AML-193 (cell line): ENCODE measurements around the gene ITGB4.

ENCODE experiments used
- DNase-seq, 2 experiments: peaks; one replicate each; lab custom pipeline; 2025; lab: John Stamatoyannopoulos, UW

The ITGB4 gene

DNA sequence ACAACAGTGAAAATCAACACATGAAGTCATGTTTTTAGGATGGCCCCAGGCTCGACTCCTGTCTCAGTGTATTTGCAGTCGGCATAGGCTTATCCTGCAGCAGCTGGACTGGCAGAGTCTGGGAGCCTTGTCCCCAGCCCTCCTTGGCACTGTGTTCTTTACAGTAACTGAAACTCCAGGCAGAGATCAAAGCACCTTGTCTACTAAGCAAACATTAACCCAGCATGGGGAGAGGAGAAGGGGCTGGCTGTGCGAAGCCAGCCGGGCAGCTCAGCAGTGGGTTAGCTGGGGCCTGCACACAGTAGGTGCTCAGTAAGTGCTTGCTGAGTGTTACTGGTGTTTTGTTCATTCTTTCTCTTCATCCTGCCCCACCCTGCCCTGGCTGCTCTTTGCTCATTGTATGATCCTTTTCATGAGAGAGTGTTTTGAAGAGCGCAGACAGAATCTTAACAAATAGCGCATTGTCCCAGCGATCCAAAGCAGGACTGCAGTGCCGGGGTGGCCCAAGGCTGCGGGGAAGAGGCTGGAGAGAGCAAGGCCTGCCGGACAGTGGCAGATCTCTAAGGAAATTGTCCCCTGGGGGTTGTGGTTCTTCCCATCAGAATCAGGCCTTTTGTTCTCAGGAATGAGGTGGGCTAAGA is 23.5 kb upstream of the ITGB4 start:
- no peak for DNase-seq

- DNase-seq: no peak
Observed at GRCh38 chr17:75698659-75699058, 22.6 kb upstream of the ITGB4 start.

DNA sequence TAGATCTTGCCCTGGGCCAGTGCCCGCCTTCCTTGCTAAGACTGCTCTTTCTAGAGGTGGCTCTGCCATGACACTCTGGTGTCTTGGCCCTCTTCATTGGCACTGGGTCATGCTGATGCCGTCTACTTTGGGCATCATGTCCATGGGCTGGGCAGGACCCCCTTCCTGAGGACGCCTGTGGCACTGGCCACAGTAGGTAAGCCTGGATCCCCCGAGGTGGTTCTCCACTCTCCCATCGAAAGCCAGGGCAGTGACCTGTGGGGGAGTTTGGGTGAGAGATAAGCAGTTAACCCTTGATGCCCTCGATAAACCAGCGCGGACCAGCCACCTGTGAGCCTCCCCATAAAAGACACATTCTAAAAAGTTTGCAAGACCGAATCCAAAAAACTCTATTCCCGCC is 20.0 kb upstream of the ITGB4 start:
- DNase-seq: no peak

DNA sequence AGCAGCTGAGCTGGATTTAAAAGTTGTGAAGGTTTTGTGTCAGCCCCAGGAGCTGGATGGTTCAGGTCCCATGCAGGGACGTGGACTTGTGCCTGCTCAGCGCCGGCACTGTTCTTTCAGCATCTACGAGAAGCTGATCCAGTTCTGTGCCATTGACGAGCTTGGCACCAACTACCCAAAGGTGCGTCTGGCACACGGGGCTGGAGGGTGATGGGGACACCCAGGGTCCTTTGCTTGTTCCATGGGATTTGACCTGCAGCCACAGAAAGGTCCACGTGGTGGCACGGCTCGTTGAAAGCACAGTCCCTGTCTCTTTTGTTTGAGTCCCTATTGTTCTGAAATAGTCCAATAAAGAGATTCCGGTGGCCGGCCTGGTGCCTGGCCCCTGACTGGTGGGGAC is 18.1 kb upstream of the ITGB4 start:
- no peak for DNase-seq

- DNase-seq: no peak
Observed at GRCh38 chr17:75703591-75703990, 17.7 kb upstream of the ITGB4 start.

DNA sequence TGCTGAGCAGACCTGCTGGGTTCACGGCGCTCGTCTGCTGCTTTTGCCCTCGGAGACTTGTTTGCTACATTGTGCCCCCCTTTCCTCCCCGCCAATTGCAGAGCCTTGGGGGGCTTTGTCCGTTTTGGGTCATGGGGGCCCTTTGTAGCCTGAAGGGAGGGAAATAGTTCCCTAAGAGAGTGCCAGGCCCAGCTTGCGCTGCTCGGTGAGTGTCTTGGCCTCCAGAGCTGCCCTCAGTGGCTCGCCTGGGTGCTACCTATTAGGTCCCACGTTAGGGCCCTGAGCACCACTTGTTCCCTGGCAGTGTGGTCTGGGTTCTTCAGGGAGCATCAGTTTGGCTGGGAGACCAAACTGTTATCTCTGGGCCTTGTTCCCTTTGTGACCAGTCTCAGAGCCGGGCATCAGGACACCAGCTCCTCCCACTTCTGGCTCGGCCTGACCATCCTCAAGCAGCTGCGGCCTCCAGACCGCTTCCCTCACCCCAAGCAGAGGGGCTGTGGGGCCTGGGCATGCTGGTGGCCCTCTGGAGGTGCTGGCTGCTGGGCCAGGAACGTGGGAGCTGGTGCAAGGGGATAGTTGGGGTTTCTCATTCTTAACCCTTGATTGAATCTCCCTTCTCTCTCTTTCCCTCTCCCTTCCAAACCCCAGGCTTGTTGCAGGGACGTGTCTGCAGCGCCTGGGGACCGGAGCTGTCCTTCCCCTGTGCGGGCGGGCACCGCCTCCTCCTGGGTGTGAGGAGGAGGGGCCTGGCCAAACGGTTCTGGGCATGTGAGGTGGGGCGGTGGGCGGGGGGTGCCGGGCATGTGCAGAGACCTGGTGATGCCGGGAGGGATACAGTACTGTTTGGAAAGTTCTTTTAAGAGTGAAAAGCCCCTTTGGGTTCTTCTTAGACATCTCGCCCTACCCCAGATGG is 16.0 kb upstream of the ITGB4 start:
- no peak for DNase-seq

DNA sequence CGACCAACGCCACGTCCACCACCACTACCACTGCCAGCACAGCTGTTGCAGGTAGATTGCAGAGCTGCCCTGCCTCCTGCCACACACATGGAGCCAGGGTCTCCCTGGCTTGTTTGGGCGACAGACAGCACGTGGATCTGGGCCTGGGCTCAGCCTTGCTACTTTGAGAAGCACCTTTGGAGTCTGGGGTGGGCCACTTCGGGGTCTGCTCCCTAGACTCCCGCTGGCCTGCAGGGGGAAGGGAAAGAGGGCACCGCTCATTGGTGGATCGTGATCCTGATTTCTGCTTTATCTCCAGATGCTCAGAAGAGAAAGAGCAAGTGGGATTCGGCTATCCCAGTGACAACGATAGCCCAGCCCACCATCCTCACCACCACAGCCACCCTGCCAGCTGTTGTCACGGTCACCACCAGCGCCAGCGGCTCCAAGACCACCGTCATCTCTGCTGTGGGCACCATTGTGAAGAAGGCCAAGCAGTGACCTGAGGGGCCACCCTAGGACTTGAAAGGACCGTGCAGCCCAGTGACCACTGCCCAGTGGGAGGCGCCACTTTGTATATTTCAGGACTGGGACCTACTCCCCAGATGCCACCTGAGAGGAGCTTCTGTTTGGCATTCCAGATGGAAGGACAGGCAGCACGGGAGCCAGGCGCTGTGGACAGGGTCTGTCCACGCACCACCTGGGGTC is 15.1 kb upstream of the ITGB4 start:
- DNase-seq: no peak

DNA sequence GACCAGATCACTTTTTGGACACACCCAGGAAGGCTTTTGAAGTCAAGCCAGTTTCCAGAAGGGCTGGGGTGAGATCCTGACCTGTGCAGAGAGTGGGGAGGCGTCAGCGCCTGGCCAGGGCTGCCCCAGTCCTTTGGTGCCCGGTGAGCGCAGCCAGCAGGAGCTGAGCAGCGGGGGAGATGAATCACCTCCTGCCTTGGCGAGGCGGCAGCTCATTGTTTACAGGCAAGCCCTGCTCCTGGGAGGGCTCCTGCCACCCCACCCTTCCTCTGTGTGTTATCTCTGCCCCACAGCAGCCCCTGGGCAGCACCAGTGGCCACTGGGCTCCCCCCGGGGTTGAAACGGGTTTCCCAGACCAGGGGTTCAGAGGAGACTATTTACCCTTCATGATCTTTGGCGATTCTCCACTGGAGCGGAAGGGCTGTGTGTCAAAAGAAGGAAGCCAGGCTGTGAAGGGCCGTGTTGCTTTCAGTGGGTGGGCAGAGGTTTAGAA is 14.1 kb upstream of the ITGB4 start:
- DNase-seq: no peak

DNA sequence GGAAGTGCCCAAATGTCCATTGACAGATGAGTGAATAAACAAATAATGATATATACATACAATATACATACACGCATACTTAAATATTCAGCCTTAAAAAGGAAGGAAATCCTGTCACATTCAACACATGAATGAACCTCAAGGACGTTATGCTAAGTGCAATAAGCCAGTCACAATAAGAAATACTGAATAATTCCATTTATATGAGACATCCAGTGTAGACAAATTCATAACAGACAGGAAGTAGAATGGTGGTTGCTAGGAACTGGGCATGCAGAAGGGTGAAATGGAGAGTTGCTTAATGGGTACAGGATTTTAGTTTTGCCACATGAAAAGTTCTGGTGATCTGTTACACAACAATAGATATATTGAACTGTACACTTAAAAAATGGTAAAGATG is 8.8 kb upstream of the ITGB4 start:
- DNase-seq: peak; percentile 80

DNA sequence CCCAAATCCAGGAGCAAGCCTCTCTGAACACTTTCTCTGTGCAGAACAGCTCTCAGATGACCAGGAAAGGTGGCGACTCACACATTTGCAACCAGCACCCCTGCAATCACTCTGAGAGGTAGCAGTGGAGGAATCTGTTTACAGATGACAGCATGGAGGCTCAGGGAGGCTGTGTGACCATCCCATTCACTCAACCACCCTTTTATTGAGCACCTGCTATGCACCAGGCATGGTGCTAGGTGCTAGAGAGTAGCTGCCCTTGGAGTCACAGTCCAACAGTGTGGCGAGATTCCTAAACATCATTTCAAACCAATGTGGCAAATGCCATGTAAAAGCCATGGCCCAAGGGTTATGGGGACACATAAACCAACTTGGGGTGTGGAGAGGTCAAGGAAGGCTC is 1.5 kb upstream of the ITGB4 start:
- DNase-seq: no peak

- no peak for DNase-seq
Observed at GRCh38 chr17:75721463-75722011, 278 bp downstream of the ITGB4 start.

DNA sequence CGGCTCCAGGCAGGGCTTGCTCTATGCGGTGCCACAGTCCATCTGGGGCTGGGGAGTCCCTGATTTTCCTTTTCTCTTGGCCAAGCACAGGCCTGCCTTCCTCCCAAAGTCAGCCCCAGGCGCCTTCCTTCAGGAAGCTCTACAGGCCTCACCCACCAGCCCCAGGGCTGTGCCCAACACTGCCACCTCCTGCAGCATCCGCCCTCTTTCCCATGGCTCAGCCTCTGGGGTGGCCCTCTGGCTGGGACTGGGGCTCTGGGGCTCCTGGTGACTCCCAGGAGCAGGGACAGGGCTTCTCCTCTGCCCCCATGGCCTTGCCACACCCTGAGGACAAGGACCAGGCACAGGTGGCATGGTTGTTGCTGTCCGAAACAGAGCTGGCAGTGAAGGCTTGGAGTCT is 817 bp downstream of the ITGB4 start:
- DNase-seq: no peak

DNA sequence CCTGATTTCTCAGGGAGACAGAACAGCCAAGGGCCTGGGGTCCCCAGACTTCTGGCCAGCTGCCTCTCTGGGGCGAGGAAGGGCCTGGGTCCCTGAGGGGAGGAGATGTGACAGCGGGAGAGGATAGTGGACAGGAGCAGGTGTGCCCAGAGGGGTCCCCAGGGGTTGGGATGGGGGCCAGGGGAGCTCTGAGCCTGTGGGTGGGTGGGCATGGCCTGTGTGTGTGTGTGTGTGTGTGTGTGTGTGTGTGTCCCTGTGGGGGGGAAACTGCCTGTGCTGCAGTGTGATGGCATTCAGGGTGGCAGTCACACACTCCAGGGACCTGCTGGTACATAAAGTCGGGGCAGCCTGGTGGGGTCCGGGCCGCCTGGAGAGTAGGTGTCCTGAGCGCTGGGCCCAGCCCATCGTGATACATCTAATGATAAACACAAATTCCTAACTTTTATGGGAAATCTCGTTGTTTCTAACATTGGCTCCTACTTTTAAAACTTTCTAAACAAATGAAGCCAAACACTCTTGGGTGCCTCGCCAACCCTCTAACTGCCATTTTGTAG is 1.4 kb downstream of the ITGB4 start:
- no peak for DNase-seq

- DNase-seq: no peak
Observed at GRCh38 chr17:75723171-75723930, 2.1 kb downstream of the ITGB4 start.

DNA sequence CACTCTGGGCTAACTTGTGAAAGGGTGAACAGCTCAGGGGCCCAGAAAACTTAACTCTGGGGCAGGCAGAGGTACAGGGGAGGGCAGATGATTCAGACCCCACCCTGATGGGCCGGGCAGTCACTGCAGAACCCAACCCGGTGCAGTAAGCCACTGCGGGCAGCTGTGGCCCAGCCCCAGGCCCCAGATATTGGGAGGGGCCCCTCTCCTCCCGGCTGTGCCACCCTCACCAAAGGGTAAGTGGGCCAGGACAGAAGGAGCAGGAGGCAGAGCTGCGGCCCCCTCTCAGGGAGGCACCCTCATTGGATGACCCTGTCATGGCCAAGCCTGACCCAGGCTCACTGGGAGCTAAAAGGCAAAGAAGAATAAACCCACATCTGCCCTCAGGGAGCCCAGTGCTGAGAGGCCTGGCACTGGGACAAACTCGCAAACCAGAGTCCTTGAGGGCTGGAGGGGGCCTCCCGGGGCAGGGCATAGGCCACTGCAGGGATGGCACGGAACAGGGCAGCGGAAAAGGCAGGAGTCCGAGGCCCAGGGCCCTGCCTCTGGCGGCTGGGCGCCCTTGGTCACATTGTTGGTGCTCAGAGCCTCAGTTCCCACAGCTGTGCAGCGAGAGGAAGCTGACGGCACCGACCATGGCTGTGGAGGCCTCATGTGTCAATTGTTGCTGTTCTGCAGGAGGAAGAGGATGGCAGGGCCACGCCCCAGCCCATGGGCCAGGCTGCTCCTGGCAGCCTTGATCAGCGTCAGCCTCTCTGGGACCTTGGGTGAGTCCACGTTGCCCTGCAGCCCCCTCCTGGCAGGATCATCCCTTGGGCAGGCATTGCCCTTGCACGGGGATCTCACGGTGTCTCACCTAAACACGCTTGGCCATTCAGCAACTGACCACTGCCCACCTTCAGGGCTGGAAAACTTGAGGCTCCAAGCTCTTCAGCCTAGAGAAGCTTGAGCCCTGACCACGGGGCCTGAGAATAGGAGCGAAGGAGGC is 3.1 kb downstream of the ITGB4 start:
- no peak for DNase-seq

GRCh38 chr17:75725504-75725903 is 4.2 kb downstream of the ITGB4 start:
- no peak for DNase-seq

DNA sequence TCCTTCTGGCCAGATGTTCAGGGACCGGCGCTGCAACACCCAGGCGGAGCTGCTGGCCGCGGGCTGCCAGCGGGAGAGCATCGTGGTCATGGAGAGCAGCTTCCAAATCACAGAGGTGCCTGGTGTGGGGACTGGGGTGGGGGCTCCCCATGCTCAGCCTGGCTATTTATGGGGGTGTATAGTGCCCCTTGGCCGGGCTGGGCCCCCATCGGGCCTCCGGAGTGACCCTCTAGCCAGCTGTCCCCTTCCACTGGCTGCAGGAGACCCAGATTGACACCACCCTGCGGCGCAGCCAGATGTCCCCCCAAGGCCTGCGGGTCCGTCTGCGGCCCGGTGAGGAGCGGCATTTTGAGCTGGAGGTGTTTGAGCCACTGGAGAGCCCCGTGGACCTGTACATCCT is 6.1 kb downstream of the ITGB4 start:
- DNase-seq: no peak

DNA sequence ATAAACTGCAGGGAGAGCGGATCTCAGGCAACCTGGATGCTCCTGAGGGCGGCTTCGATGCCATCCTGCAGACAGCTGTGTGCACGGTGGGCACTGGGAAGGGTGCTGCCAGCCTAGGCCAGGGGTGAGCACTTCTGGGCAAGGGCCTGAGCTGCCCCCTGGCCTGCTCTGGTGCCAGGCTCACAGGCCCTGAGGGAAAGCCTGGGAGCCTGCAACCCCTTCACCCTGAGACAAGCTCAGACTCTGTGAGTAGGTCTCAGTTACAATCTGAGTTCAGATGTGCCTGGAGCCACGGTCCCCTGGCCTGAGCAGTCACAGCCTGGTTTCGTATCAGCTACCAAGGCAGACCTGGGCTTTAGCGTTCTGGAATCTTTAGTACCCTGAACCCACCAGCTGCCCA is 8.1 kb downstream of the ITGB4 start:
- no peak for DNase-seq

DNA sequence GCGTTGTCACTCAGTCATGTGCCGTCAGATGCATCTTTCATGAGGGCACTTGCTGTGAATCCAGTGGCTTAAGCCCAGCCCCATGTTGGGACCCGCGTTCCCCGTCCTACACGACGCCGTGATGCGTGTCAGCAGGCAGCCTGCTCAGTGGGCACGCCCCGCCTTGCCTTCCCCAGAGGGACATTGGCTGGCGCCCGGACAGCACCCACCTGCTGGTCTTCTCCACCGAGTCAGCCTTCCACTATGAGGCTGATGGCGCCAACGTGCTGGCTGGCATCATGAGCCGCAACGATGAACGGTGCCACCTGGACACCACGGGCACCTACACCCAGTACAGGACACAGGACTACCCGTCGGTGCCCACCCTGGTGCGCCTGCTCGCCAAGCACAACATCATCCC is 8.8 kb downstream of the ITGB4 start:
- DNase-seq: no peak

DNA sequence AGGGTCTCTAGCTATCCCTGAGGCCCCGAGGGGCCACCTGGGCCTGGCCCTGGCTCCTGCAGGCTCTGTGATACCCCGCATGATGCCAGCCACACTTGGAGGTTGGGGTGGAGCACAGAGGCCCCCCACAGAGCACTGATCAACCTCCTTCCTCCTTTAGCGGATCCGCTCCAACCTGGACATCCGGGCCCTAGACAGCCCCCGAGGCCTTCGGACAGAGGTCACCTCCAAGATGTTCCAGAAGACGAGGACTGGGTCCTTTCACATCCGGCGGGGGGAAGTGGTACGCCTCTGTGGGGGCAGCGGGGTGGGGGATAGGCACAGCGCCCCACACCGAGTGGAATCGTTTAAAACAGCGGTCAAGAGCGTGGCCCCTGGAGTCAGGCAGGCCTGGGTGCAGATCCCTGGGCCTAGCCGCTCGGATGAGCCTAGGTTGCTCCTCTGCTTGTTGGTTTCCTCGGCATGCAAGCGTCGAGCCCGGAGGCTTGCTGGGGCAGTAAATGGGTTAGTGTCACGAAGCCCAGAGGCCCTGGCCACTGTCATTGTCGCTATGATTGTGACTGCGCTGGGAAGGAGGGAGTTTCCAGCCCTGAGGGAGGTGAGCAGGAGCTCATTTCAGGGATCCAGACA is 9.9 kb downstream of the ITGB4 start:
- DNase-seq: no peak
